ENCODE results near the gene TSPAN9. TPM values are rescaled to one million over a fixed set of nuclear protein-coding genes. Genes with fewer than 3 reads are reported as not detected.

Gene TSPAN9
- total RNA-seq, 4 donors from 2014 or later = 13.7 to 35.4 (median 26.7) TPM

DNA sequence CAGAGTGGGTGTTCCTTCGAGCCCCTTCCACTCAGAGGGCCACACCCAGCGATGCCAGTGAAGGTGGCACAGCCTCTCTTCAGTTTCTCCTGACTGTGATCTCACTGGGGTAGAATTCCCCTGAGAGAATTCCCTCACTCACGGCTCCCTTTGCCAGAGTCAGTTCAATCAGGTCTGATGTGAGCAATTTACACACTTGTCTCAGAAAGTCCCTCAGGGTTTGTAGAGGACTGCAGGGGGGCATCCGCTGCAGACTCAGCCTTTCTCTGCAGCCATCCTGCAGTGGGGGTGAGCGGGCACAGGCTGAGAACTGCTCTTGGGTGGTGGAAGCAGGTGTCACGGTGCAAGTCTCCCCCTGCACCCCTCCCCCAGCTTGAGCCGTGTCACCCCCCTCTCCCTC, 208.4 kb downstream of the TSPAN9 start:
- TF ChIP-seq POLR2A (IDR thresholded peaks at IDR 0.05; ENCODE audit: low read depth) (no peak), CTCF (IDR thresholded peaks at IDR 0.05) (no peak), EP300 (IDR thresholded peaks at IDR 0.05) (no peak), POLR2AphosphoS5 (IDR thresholded peaks at IDR 0.05) (no peak)
- 86% methylated on average over 6 of the region's 7 CpGs for WGBS
- H3K4me3 ChIP-seq = no peak overlapping the region
- DNase-seq (ENCODE audit: extremely low spot score) = no peak
- H3K9me3 ChIP-seq = no peaks in the 10 kb centered on the region
- H3K27me3 ChIP-seq = no peaks in the 10 kb centered on the region
- peaks cover 8 to 72% (median 65%) of the 10 kb centered on the region in 4 donors for H3K36me3 ChIP-seq
- intact Hi-C loops (cut with DNase I) = no loop called here
- H3K27ac ChIP-seq (replicated peaks in 1 of 4) = no peak overlapping the region
- peaks cover 0 to 3% (median 0%) of the 10 kb centered on the region in 4 donors for H3K4me1 ChIP-seq

DNA sequence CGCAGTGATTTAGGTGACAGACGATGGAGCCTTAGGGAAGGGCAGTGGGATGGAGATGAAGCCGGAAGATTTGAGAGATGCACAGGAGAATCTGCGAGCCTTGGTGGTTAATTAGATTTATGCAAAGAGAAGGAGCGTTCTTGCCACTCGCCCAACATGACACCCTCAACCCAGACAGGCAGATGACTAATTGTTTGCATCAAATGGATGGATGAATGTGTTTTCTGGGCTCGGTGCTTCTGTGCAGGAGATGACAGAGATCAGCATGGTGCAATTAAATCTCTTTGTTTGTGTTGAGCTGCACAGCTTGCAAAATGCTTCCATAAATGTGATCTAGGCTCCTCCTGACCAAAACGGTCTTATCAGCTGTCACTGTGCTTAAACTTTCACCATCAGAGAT, 211.5 kb downstream of the TSPAN9 start:
- H3K4me1 ChIP-seq = no peaks in the 10 kb centered on the region
- TF ChIP-seq POLR2AphosphoS5 (IDR thresholded peaks at IDR 0.05) (no peak), CTCF (IDR thresholded peaks at IDR 0.05) (no peak), POLR2A (IDR thresholded peaks at IDR 0.05; ENCODE audit: low read depth) (no peak), EP300 (IDR thresholded peaks at IDR 0.05) (no peak)
- no peaks in the 10 kb centered on the region for H3K27me3 ChIP-seq
- H3K9me3 ChIP-seq = no peaks in the 10 kb centered on the region
- H3K27ac ChIP-seq (replicated peaks in 1 of 4) = no peak overlapping the region
- DNase-seq (ENCODE audit: extremely low spot score) = no peak
- peaks cover 0 to 44% (median 33%) of the 10 kb centered on the region in 4 donors for H3K36me3 ChIP-seq
- WGBS = 88% methylated on average over 8 of the region's 8 CpGs
- intact Hi-C loops (cut with DNase I) = no loop called here
- no peak overlapping the region for H3K4me3 ChIP-seq

GRCh38 chr12:3289702-3290101, 212.5 kb downstream of the TSPAN9 start:
- Histone ChIP-seq H3K4me3 (no peak overlapping the region), H3K4me1 (peaks cover 0 to 7% (median 0%) of the 10 kb centered on the region in 4 donors), H3K36me3 (peaks cover 0 to 34% (median 24%) of the 10 kb centered on the region in 4 donors), H3K27me3 (peaks cover 0 to 6% (median 0%) of the 10 kb centered on the region in 4 donors), H3K9me3 (no peaks in the 10 kb centered on the region), H3K27ac (replicated peaks in 1 of 4) (no peak overlapping the region)
- intact Hi-C loops (cut with DNase I) = no loop called here
- no peak for DNase-seq (ENCODE audit: extremely low spot score)
- WGBS = 88% methylated on average over 8 of the region's 9 CpGs
- no peak for TF ChIP-seq EP300 (IDR thresholded peaks at IDR 0.05)
- no peak for TF ChIP-seq POLR2AphosphoS5 (IDR thresholded peaks at IDR 0.05)

DNA sequence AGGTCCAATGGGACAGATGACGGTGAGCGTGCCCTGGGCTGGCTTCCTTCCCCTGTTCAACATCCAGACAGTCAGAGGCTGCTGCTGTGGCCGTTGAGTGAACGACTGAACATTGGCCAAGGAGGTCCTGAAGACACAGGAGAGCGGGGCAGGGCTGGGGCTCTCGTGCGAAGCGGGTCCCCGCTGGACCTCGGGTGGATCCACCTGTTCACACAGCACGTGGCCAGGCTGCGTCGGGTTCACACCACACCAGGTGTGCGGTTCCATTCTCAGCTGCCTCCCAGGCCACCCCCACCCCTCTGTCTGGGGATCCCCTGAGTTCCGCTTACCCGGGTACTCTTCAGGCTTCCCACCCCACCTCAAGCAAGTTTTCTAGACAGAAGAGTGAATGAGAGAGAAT, 214.8 kb downstream of the TSPAN9 start:
- intact Hi-C loops (cut with DNase I) = no loop called here
- Histone ChIP-seq H3K4me3 (no peak overlapping the region), H3K9me3 (no peaks in the 10 kb centered on the region), H3K27ac (replicated peaks in 1 of 4) (no peak overlapping the region), H3K4me1 (peaks cover 0 to 19% (median 8%) of the 10 kb centered on the region in 4 donors), H3K36me3 (peaks cover 0 to 14% (median 9%) of the 10 kb centered on the region in 4 donors), H3K27me3 (peaks cover 0 to 8% (median 0%) of the 10 kb centered on the region in 4 donors)
- DNase-seq (ENCODE audit: extremely low spot score) = no peak
- TF ChIP-seq POLR2A (IDR thresholded peaks at IDR 0.05; ENCODE audit: low read depth) = no peak
- no peak for TF ChIP-seq POLR2AphosphoS5 (IDR thresholded peaks at IDR 0.05)
- TF ChIP-seq EP300 (IDR thresholded peaks at IDR 0.05) = no peak
- TF ChIP-seq CTCF (IDR thresholded peaks at IDR 0.05) = no peak
- WGBS = 100% methylated on average over 4 of the region's 16 CpGs

DNA sequence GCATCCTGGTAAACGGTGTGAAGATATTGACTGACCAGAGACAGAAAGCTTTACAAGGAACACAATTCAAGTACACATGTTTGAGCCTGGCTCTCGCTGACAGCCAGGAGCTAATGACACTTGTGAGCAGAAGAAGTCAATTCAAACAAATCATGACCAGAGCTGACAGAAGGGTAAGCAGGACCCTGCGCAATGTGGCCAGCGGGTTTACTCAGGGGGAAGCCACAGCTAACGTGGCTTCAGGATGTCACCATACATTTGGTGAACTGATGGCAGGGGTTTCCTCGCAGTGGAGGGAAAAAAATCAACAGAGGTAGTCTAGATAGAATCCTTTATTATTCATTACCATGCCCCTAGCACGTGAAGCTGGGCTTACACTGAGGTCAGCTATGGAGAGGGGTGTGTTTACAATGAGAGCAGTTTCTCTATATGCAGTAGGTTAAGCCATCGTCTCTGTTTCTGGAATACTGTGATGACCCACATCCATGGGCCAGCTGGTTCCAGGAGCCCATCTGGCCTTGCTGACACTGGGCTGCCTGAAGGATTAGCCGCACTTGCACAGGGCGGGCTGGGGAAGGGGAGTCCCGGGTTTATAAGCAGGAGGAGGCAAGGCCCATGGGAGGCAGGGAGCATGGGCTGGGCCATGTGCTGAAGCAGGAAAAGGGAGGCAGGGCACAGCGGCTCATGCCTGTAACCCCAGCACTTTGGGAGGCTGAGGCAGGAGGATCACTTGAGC, 215.7 kb downstream of the TSPAN9 start:
- Histone ChIP-seq H3K9me3 (no peaks in the 10 kb centered on the region), H3K4me3 (no peak overlapping the region), H3K4me1 (peaks cover 0 to 19% (median 8%) of the 10 kb centered on the region in 4 donors), H3K27ac (replicated peaks in 1 of 4) (no peak overlapping the region), H3K36me3 (peaks cover 0 to 6% (median 4%) of the 10 kb centered on the region in 4 donors), H3K27me3 (peaks cover 0 to 17% (median 0%) of the 10 kb centered on the region in 4 donors)
- TF ChIP-seq CTCF (IDR thresholded peaks at IDR 0.05) (no peak), POLR2AphosphoS5 (IDR thresholded peaks at IDR 0.05) (no peak), EP300 (IDR thresholded peaks at IDR 0.05) (no peak), POLR2A (IDR thresholded peaks at IDR 0.05; ENCODE audit: low read depth) (no peak)
- intact Hi-C loops (cut with DNase I) = no loop called here
- no peak for DNase-seq (ENCODE audit: extremely low spot score)
- WGBS = 82% methylated on average over 12 of the region's 12 CpGs
